ENCODE results near the gene TM9SF3.

The TM9SF3 gene

GRCh38 chr10:96493871-96494525 is 92.8 kb downstream of the TM9SF3 start:
- no peak for TF ChIP-seq CTCF (IDR thresholded peaks at IDR 0.05; ENCODE audit: control extremely low read depth, extremely low read depth, low read depth, missing control alignments)
- no peak for DNase-seq (ENCODE audit: extremely low spot score)
- ChIA-PET POLR2A (no interaction called here), CTCF (interaction anchor here (2.8 kb wide), 1 partner anchor 119 kb away, joined by 10 read pairs; no protein-coding TSS in a partner anchor)

GRCh38 chr10:96493254-96493653 is 93.6 kb downstream of the TM9SF3 start:
- ChIA-PET CTCF (no interaction called here), POLR2A (no interaction called here)
- TF ChIP-seq CTCF (IDR thresholded peaks at IDR 0.05; ENCODE audit: control extremely low read depth, extremely low read depth, low read depth, missing control alignments), result no peak
- DNase-seq (ENCODE audit: extremely low spot score), result no peak

- no peak for DNase-seq (ENCODE audit: extremely low spot score)
- ChIA-PET POLR2A (no interaction called here), CTCF (interaction anchor here (0.8 to 4.6 kb wide), 9 partner anchors 8 to 657 kb away, joined by 3 to 22 read pairs (median 7); partner anchors contain the start of gene TLL2)
- peak; percentile 34 for TF ChIP-seq CTCF (IDR thresholded peaks at IDR 0.05; ENCODE audit: control extremely low read depth, extremely low read depth, low read depth, missing control alignments)
Observed at GRCh38 chr10:96491303-96491702, 95.5 kb downstream of the TM9SF3 start.

GRCh38 chr10:96488161-96488935 is 98.5 kb downstream of the TM9SF3 start:
- DNase-seq (ENCODE audit: extremely low spot score), result no peak
- no peak for TF ChIP-seq CTCF (IDR thresholded peaks at IDR 0.05; ENCODE audit: control extremely low read depth, extremely low read depth, low read depth, missing control alignments)
- POLR2A ChIA-PET, result no interaction called here
- CTCF ChIA-PET, result interaction anchor here (1.3 to 4.6 kb wide), 3 partner anchors 25 to 118 kb away, joined by 3 to 22 read pairs (median 5); partner anchors contain the start of gene TLL2

GRCh38 chr10:96482815-96483588 is 103.8 kb downstream of the TM9SF3 start:
- TF ChIP-seq CTCF (IDR thresholded peaks at IDR 0.05; ENCODE audit: control extremely low read depth, extremely low read depth, low read depth, missing control alignments), result no peak
- no peak for DNase-seq (ENCODE audit: extremely low spot score)
- POLR2A ChIA-PET, result no interaction called here
- CTCF ChIA-PET, result interaction anchor here (0.8 to 4.0 kb wide), 2 partner anchors 8 to 13 kb away, joined by 3 to 15 read pairs; no protein-coding TSS in a partner anchor

- TF ChIP-seq CTCF (IDR thresholded peaks at IDR 0.05; ENCODE audit: control extremely low read depth, extremely low read depth, low read depth, missing control alignments), result no peak
- ChIA-PET CTCF (no interaction called here), POLR2A (no interaction called here)
- no peak for DNase-seq (ENCODE audit: extremely low spot score)
Observed at GRCh38 chr10:96478355-96478754, 108.5 kb downstream of the TM9SF3 start.
